ENCODE measurements around the gene SOS1. TPM values are rescaled to one million over a fixed set of nuclear protein-coding genes. Genes with fewer than 3 reads are reported as not detected.

Gene SOS1
- total RNA-seq, 1 donor from 2014 or later, result 54.5 TPM

GRCh38 chr2:39050109-39050508 is 70.7 kb downstream of the SOS1 start:
- Mint-ChIP-seq H3K27ac (no peak overlapping the region), H3K4me3 (no peak overlapping the region), H3K4me1 (no peaks in the 10 kb centered on the region), H3K36me3 (peaks cover 43% of the 10 kb centered on the region), H3K27me3 (ENCODE audit: low read depth) (no peaks in the 10 kb centered on the region), H3K9me3 (peaks cover 4% of the 10 kb centered on the region)
- DNase-seq (ENCODE audit: low spot score in 2 of 2, unreplicated experiment in 2 of 2), result no peak
- TF ChIP-seq, protein P1, sequence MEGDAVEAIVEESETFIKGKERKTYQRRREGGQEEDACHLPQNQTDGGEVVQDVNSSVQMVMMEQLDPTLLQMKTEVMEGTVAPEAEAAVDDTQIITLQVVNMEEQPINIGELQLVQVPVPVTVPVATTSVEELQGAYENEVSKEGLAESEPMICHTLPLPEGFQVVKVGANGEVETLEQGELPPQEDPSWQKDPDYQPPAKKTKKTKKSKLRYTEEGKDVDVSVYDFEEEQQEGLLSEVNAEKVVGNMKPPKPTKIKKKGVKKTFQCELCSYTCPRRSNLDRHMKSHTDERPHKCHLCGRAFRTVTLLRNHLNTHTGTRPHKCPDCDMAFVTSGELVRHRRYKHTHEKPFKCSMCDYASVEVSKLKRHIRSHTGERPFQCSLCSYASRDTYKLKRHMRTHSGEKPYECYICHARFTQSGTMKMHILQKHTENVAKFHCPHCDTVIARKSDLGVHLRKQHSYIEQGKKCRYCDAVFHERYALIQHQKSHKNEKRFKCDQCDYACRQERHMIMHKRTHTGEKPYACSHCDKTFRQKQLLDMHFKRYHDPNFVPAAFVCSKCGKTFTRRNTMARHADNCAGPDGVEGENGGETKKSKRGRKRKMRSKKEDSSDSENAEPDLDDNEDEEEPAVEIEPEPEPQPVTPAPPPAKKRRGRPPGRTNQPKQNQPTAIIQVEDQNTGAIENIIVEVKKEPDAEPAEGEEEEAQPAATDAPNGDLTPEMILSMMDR (IDR thresholded peaks at IDR 0.05; ENCODE audit: unreplicated experiment), result no peak

GRCh38 chr2:39039072-39039471 is 81.8 kb downstream of the SOS1 start:
- no peak overlapping the region for H3K27ac Mint-ChIP-seq
- H3K27me3 Mint-ChIP-seq (ENCODE audit: low read depth), result no peaks in the 10 kb centered on the region
- H3K4me1 Mint-ChIP-seq, result no peaks in the 10 kb centered on the region
- DNase-seq (ENCODE audit: low spot score in 2 of 2, unreplicated experiment in 2 of 2), result no peak
- TF ChIP-seq, protein P1 (IDR thresholded peaks at IDR 0.05; ENCODE audit: unreplicated experiment), result no peak
- peaks cover 34% of the 10 kb centered on the region for H3K36me3 Mint-ChIP-seq
- peaks cover 10% of the 10 kb centered on the region for H3K9me3 Mint-ChIP-seq
- no peak overlapping the region for H3K4me3 Mint-ChIP-seq

GRCh38 chr2:39033980-39034379 is 86.9 kb downstream of the SOS1 start:
- TF ChIP-seq, protein P1 (IDR thresholded peaks at IDR 0.05; ENCODE audit: unreplicated experiment), result no peak
- H3K27ac Mint-ChIP-seq, result peak overlapping the region; percentile 39
- H3K4me1 Mint-ChIP-seq, result no peaks in the 10 kb centered on the region
- DNase-seq (ENCODE audit: low spot score in 2 of 2, unreplicated experiment in 2 of 2), result no peak
- no peaks in the 10 kb centered on the region for H3K27me3 Mint-ChIP-seq (ENCODE audit: low read depth)
- H3K4me3 Mint-ChIP-seq, result no peak overlapping the region
- peaks cover 22% of the 10 kb centered on the region for H3K36me3 Mint-ChIP-seq
- H3K9me3 Mint-ChIP-seq, result peaks cover 3% of the 10 kb centered on the region

GRCh38 chr2:39027421-39027820 is 93.4 kb downstream of the SOS1 start:
- peaks cover 16% of the 10 kb centered on the region for H3K36me3 Mint-ChIP-seq
- no peak overlapping the region for H3K4me3 Mint-ChIP-seq
- no peaks in the 10 kb centered on the region for H3K4me1 Mint-ChIP-seq
- DNase-seq (ENCODE audit: low spot score in 2 of 2, unreplicated experiment in 2 of 2), result no peak
- TF ChIP-seq, protein P1 (IDR thresholded peaks at IDR 0.05; ENCODE audit: unreplicated experiment), result no peak
- H3K27ac Mint-ChIP-seq, result no peak overlapping the region
- no peaks in the 10 kb centered on the region for H3K27me3 Mint-ChIP-seq (ENCODE audit: low read depth)
- no peaks in the 10 kb centered on the region for H3K9me3 Mint-ChIP-seq

- Mint-ChIP-seq H3K27me3 (ENCODE audit: low read depth) (no peaks in the 10 kb centered on the region), H3K27ac (no peak overlapping the region), H3K9me3 (no peaks in the 10 kb centered on the region), H3K4me1 (no peaks in the 10 kb centered on the region), H3K4me3 (no peak overlapping the region), H3K36me3 (peaks cover 8% of the 10 kb centered on the region)
- TF ChIP-seq, protein P1 (IDR thresholded peaks at IDR 0.05; ENCODE audit: unreplicated experiment), result no peak
- DNase-seq (ENCODE audit: low spot score in 2 of 2, unreplicated experiment in 2 of 2), result no peak
Measured at GRCh38 chr2:39024833-39025232, 96.0 kb downstream of the SOS1 start.

- no peaks in the 10 kb centered on the region for H3K27me3 Mint-ChIP-seq (ENCODE audit: low read depth)
- TF ChIP-seq, protein P1 (IDR thresholded peaks at IDR 0.05; ENCODE audit: unreplicated experiment), result no peak
- H3K9me3 Mint-ChIP-seq, result no peaks in the 10 kb centered on the region
- peaks cover 8% of the 10 kb centered on the region for H3K36me3 Mint-ChIP-seq
- no peak for DNase-seq (ENCODE audit: low spot score in 2 of 2, unreplicated experiment in 2 of 2)
- no peak overlapping the region for H3K4me3 Mint-ChIP-seq
- no peaks in the 10 kb centered on the region for H3K4me1 Mint-ChIP-seq
- H3K27ac Mint-ChIP-seq, result no peak overlapping the region
Measured at GRCh38 chr2:39023649-39024048, 97.2 kb downstream of the SOS1 start.

Measured in mesothelial cell of epicardium (in vitro differentiated cells).